Medulla oblongata (tissue), 1 donor: ENCODE measurements around the gene KLF7.

Experiments
- DNase-seq: peaks from one replicate; pipeline ENCODE4 v3.0.0-alpha.2; 2015; ENCODE audit errors: extremely low spot score

The KLF7 gene

GRCh38 chr2:207166349-207167098 is 776 bp upstream of the KLF7 start:
- DNase-seq: peak; percentile 86

- peak; percentile 100 for DNase-seq
These were observed 246 bp upstream of the KLF7 start for GRCh38 chr2:207166039-207166348.

GRCh38 chr2:207164006-207164831 is 1.5 kb downstream of the KLF7 start:
- DNase-seq: peak; percentile 81

DNA sequence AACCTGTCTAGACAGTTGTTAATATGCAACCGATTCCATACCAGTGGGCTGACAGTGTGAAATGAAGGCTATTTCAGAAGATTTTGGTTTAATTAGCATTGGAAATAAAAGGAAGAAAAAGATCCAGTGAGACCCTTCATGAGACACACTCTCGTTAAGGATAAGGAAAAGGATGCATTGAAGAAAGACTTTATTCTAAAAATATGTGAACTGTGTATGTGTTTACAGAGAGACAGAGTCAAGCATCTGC is 2.1 kb downstream of the KLF7 start:
- no peak for DNase-seq

DNA sequence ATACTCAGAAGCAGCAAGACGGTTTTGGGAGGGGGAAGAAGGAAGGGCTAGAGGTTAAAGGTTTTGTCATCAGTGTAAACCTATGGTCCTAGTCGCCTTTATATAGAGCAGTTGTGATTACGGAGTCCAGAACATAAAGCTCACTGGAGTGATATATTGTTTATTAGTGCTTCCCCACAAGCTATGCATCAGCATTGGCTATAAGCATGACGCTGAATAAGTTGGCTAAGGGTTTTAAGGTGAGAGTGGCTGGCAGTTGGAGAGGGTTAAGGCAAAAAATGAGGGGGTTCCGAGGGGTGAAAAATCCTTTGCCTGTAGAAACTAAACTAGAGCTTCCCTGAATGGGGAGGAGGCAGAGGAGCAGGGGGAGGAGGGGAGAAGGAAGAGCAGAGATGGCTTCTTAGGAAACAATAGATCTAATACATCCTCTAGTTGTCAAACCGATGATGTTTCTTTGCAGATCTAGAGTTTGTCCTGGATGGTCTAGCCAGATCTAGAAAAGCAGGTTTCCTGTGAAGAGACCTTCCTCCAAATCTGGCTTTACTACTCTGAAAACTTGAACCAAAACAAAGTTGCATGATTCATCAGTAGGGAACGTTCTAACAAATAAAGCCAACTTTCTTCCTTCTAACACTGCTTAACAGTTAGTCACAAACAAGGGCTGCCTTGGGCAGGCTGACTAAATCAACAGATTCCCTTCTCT is 2.5 kb downstream of the KLF7 start:
- peak; percentile 81 for DNase-seq

- DNase-seq: peak; percentile 50
These were observed 3.4 kb downstream of the KLF7 start for GRCh38 chr2:207162316-207162715.

DNA sequence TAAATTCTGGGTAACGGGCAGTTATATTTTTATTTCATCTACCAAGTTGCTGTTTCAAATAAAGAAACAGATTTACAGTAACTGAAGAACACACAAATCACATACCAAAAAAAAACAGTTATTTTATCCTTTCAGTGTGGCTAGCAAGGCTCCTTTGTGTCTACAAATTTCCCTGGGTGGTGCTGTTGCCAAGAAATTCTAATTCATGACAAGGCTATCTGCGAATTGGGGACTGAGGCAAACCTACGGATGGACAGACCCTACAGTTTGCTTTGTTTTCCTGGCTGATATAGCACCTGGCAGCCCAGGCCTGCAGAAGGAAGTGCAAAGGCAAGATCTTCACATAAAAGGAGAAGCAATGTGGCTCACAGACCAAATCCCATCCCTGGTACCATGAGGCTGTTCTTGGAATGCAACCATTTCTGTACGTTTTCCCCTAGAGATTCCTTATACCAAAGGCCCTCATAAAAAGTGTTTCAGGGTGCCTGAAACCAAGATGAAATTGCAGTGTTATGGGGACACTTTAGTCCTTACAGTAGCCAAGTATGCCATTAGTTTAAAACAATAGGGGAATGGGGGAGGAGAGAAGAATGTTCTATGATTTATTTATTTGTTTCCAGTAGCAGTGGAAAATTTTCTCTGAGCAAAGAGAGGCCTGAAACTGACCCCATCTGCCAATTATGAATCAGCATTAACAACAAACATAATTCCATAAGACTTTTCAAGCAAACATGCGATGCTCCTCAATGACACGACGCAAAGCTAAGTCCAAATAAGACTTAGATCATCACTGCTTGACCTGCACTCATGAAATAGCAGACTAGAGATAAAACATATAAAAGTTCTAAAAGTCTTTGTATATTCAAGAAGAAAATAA is 4.3 kb downstream of the KLF7 start:
- DNase-seq: peak; percentile 69

GRCh38 chr2:207160115-207160514 is 5.6 kb downstream of the KLF7 start:
- peak; percentile 36 for DNase-seq

DNA sequence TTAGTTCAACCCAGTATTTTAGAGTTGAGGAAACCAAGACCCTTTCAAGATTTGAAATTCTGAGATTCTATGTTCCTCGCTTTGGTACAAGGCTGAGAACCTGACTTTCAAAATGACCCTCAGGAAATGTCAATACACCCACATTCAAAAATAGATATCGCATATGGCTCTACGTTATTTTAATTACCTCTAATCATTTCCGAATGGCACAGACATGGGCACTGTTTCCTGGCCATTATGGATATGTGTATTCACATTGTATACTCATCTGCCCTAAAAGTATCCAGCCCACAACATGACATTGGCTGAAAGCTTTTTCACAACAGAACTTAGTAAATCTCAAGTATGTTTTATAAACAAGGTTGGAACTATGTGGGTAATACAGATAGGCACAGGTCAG is 6.7 kb downstream of the KLF7 start:
- no peak for DNase-seq

DNA sequence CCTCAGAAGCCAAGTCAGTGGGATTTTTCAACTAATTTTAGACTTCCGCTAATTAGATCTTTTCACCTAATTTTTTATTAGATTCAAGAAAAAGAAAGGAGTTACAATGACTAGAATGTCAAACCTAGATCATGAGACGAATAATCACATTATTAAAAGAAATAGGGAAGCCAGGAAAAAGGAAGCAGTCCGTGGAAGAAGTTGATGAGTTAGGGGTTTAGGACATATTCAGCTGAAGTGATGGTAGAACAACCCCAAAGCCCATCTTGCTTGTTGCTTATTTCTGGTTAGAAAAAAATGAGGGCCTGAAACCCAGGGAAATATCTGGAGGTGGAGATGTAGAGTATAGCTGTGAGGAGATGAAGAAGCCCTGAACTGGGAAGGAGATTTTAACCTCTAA is 8.0 kb downstream of the KLF7 start:
- peak; percentile 45 for DNase-seq

DNA sequence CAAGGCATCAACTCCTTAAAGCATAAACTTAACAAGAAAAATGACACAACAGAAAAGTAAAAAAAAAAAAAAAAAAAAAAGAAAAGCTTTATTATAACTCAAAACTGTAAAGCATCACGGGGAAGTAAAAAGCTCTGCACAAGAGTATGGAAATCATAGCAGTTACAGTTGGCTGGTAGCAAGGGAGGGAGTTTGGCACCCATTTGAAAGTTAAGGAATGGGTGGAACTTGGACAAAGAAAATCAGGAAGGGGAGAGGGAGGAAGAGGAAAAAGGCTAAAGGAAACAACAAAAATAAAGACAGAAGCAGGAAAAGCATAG is 8.6 kb downstream of the KLF7 start:
- DNase-seq: no peak

DNA sequence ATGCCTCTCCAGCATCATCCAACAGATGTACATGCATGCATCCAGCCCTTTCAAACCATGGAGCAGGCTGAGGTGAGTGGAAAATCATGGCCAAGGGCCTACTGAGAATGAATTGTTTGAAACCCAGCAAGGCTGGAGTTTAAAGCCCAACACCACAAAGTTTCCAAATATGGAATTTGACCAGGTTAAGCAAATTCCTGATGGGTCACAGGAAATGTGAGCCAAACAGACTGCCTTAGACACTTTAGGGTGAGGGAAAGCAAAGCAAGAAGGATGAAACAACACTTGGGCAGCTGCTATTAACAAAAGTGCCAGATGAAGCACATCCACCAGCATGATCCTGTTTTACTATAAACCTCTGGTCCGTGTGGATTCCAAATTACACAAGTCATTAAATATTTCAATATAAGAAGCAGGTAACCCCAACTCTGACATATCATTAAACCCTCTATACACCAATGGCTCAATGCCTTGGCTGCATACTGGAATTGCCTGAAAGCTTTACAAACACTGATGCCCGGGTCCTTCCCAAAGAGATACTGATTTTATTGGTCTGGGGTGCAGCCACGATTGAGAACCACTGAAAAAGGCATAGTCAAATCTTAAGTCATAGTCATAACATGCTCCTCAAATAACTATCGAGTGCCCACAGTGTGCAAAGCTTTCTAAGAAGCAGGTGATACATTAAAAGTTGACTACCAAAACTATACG is 9.1 kb downstream of the KLF7 start:
- DNase-seq: no peak

DNA sequence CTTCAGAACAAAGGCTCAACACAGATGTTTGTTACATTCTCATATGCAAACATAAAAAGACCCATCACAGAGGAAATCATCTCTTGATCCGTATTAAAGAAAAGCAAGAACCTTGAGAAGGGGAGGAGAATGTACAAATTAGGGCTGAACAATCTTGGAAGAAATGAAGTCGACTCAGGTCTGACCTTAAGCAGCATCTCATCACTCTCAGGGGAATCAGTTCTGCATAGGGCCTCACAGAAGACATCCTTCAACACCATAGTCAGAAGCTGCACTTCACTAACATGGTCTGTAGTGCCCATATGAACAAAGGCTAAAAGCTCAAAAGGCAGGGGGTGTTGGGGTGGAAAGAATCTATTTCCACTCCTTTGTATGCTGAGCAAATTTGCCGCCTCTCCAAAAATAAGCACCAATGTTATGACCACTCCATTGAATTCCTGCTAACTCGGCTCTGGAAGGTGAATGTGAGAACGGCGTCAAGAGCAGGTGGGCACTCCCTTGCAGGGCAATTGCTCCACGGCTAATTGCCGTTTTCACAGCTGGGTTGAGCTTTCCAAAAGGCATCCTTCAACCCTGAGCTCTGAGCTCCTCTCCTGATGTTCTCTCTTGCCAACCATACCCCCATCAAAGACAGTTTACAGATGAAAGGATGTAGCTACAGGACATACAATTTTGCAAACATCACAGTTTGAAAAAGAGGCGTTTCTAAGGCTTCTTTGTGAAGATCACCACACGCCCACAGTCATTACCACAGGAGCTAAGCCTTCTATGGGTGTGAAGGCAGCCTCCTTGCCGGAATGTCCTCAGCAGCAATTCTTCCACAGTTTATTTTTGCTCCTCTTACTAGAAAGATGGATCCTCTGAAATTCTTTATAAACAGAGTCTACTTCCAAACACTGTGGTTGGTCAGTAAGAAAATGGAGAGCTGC is 10.0 kb downstream of the KLF7 start:
- no peak for DNase-seq

DNA sequence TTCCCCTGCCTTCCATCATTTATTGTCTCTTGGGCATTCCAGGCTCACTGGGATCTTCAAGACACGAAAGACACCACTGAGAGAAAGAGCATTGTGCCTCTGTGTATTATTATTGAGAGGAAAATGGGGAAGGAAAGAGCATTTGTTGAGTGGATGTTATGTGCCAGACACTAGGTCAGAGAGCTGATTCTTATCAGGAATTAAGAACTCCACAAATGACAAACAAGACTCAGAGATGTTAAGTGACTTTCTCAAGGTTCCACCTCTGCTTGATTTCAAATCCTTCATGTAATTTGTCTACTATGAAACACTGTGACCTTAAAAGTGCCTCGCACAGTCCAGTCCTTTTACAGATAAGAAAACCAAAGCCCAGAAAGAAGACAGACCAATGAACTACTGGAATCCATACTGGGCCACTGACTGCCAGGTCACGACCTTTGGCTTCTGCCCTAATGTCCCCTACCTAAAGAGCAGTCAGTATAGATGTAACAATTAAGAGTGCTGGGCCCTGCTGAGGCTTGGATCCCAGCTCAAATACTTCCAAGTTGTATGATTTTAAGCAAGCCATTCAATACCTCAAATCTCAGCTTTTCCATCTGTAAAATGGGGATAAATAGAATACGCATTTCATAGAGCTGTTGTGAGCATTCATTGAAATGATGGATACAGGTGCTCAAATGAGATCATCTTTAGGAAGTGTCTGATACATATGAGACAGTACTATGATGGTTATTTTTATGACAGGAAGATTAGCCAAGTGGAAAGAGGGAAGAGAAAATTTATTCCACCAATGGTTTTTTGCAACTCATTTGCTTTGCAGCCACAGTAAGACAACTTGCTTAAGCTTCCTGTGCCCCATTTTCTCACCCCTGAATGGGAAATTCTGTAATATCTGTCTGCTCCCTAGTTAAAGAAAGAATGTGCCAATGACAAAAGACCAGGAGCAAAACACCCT is 10.9 kb downstream of the KLF7 start:
- DNase-seq: no peak

GRCh38 chr2:207153266-207153975 is 12.3 kb downstream of the KLF7 start:
- no peak for DNase-seq

DNA sequence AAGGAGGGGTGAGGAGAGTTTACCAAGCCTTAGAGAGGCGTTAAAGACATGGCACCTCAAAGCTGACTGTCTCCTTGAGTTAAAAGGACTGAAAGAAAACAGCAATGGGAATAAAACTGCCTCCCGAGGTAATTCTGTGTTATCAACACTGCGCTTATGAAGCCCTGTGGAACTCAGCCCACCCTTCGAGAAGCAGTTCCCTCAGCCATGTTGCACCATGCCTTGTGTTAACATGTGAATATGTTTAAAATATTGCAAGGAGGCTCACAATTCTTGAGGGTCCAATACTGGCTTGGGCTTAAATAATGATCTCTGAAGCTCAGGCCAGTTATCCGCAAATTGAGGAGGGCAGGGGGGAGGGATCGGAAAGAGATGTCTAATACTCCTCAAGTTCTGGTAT is 14.7 kb downstream of the KLF7 start:
- DNase-seq: no peak

DNA sequence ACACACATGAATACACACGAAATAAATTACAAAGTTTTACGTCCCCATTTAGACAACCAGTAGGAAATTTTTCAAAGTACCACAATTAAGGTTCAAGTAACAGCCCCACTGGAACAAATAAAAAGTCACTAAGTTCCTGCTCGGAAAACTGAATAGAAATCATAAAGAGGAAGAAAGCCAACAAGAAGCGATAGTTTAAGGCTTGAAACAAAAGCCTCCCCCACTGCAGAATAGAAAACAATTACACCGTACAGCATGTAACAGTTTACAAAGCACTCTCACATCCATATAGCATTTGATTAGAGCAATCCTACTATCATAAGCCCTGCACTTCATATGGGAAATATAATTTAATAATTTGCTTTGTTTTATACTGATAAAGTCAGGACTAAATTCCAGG is 15.5 kb downstream of the KLF7 start:
- DNase-seq: no peak
